GM12878 (cell line): ENCODE results near the gene PPT2. TPM values are rescaled to one million over a fixed set of nuclear protein-coding genes. Genes with fewer than 3 reads are reported as not detected.

Source experiments
- CHD2 ChIP-seq: IDR thresholded peaks from 2 replicates; pipeline ENCODE4 v1.6.1; 2011; ENCODE audit warnings: low read depth, low read length, improper control_type of control experiment, borderline replicate concordance
- CREB1 ChIP-seq: IDR thresholded peaks from 2 replicates; pipeline ENCODE4 v1.6.1; 2012; ENCODE audit warnings: low read depth, mild to moderate bottlenecking, inconsistent platforms
- CREM ChIP-seq: IDR thresholded peaks from 2 replicates; pipeline ENCODE4 v1.6.1; 2014; ENCODE audit warnings: antibody characterized with exemption, low read depth
- EGR1 ChIP-seq, 2 experiments: IDR thresholded peaks; 1 replicate in 1 of 2; 2 replicates in 1 of 2; pipeline ENCODE4 v1.6.1; 2011 to 2012; ENCODE audit warnings: low read depth in 2 of 2, low read length in 2 of 2, borderline replicate concordance in 1 of 2, mild to moderate bottlenecking in 1 of 2, moderate library complexity in 1 of 2
- EZH2 ChIP-seq: IDR thresholded peaks from 2 replicates; pipeline ENCODE4 v1.6.1; 2012; ENCODE audit warnings: low read depth, mild to moderate bottlenecking, control low read depth, inconsistent platforms, low read length, borderline replicate concordance; ENCODE audit not compliant: control insufficient read depth
- FOXK2 ChIP-seq: fragments of 450-650 bp; IDR thresholded peaks from 2 replicates; pipeline ENCODE4 v1.6.1; 2017; ENCODE audit warnings: mild to moderate bottlenecking, moderate library complexity
- JUND ChIP-seq: IDR thresholded peaks from 2 replicates; pipeline ENCODE4 v1.6.1; 2012; ENCODE audit warnings: low read depth, mild to moderate bottlenecking, low read length, improper control_type of control experiment, moderate library complexity
- KDM1A ChIP-seq: fragments of 200-600 bp; sonication (generic); IDR thresholded peaks from 2 replicates; pipeline ENCODE4 v1.6.1; 2016; ENCODE audit warnings: borderline replicate concordance
- KLF5 ChIP-seq: fragments of 450-650 bp; IDR thresholded peaks from 2 replicates; pipeline ENCODE4 v1.6.1; 2014; ENCODE audit warnings: mild to moderate bottlenecking; ENCODE audit not compliant: partially characterized antibody
- POLR2AphosphoS5 ChIP-seq: IDR thresholded peaks from 2 replicates; pipeline ENCODE4 v1.6.1; 2011; ENCODE audit warnings: mild to moderate bottlenecking, low read length, inconsistent platforms
- POU2F2 ChIP-seq: IDR thresholded peaks from 3 replicates; pipeline ENCODE4 v1.6.1; 2011; ENCODE audit warnings: low read depth, mild to moderate bottlenecking, low read length, borderline replicate concordance
- RELB ChIP-seq: fragments of 450-650 bp; IDR thresholded peaks from 2 replicates; pipeline ENCODE4 v1.6.1; 2017; ENCODE audit warnings: low read depth, mild to moderate bottlenecking, moderate library complexity
- SIX5 ChIP-seq: IDR thresholded peaks from 2 replicates; pipeline ENCODE4 v1.6.1; 2011; ENCODE audit warnings: mild to moderate bottlenecking, low read depth, low read length, moderate library complexity; ENCODE audit not compliant: severe bottlenecking
- STAT3 ChIP-seq: IDR thresholded peaks from 2 replicates; pipeline ENCODE4 v1.6.1; 2011; ENCODE audit warnings: low read depth, low read length, improper control_type of control experiment
- SUZ12 ChIP-seq: fragments of 200-600 bp; sonication (generic); IDR thresholded peaks from one replicate; pipeline ENCODE4 v1.6.1; 2018; ENCODE audit warnings: antibody characterized with exemption, mild to moderate bottlenecking; ENCODE audit not compliant: unreplicated experiment
- TAF1 ChIP-seq: IDR thresholded peaks from 2 replicates; pipeline ENCODE4 v1.6.1; 2011; ENCODE audit warnings: mild to moderate bottlenecking, low read depth, low read length, borderline replicate concordance
- YY1 ChIP-seq: IDR thresholded peaks from 2 replicates; pipeline ENCODE4 v1.6.1; 2011; ENCODE audit warnings: low read depth, mild to moderate bottlenecking, low read length
- ZBTB33 ChIP-seq: fragments of 450-650 bp; IDR thresholded peaks from 2 replicates; pipeline ENCODE4 v1.6.1; 2017; ENCODE audit warnings: mild to moderate bottlenecking
- polyA plus RNA-seq, 11 experiments: library from polyadenylated mRNA; depleted of rRNA in 4 of 11; unstranded in 6 of 11; stranded (reverse) in 5 of 11; fragments of >200 nt; fragmentation: Nextera tagmentation in 4 of 11; fragmentation: Illumina TruSeq in 1 of 11; extraction: Ambion mirVana in 4 of 11; extraction: Trizol in 1 of 11; gene quantifications; 1 replicate in 1 of 11; 2 replicates in 10 of 11; pipeline versions ENCODE4 v1.2.1 to v1.2.3, GENCODE V29; 2011 to 2016; ENCODE audit warnings: inconsistent platforms in 2 of 11, missing spikeins in 2 of 11, low read depth in 1 of 11
- total RNA-seq, 4 experiments: library from RNA; depleted of rRNA in 3 of 4; stranded (reverse); fragments of >200 nt in 3 of 4; fragmentation: Illumina TruSeq in 1 of 4; extraction: Trizol in 1 of 4; gene quantifications; 2 replicates each; pipeline versions ENCODE4 v1.2.1 to v1.2.3, GENCODE V29; 2013 to 2021
- TF ChIP-seq, protein P1 (sequence below): IDR thresholded peaks from 2 replicates; pipeline ENCODE4 v1.6.1; 2011; ENCODE audit warnings: borderline replicate concordance, low read depth, mild to moderate bottlenecking, moderate library complexity, mixed read lengths, low read length; ENCODE audit not compliant: insufficient read depth; ENCODE audit errors: extremely low read length
- TF ChIP-seq, protein P2 (sequence below): fragments of 450-650 bp; IDR thresholded peaks from 2 replicates; pipeline ENCODE4 v1.6.1; 2017; ENCODE audit warnings: mild to moderate bottlenecking, moderate library complexity

PPT2 gene
- total and polyA plus RNA-seq, 10 of the 15 experiments (the other 5 are each of a cell fraction or from before 2014, with no cell fraction given): 1.3 to 25.5 (median 5.5) TPM

GRCh38 chr6:32153564-32154513 lies at the start of gene PPT2 (continued):
- TF ChIP-seq KLF5 (peak; percentile 93), KDM1A (no peak), CHD2 (peak; percentile 95), TAF1 (no peak), POLR2AphosphoS5 (peak; percentile 21; the same call in 1 of the 2 replicates), SIX5 (no peak), JUND (peak; percentile 93), STAT3 (no peak), EZH2 (no peak), YY1 (0 out of 2 replicates have a peak, but pooled peaks have one; percentile 12), ZBTB33 (no peak), EGR1 (IDR thresholded peaks at IDR 0.05; ENCODE audit: borderline replicate concordance in 1 of 2, low read depth in 2 of 2, low read length in 2 of 2) (no peak), CREM (peak; percentile 97), RELB (0 out of 2 replicates have a peak, but pooled peaks have one; percentile 9), CREB1 (peak; percentile 97), POU2F2 (no peak), FOXK2 (peak; percentile 94), SUZ12 (no peak)
- TF ChIP-seq, protein P1, sequence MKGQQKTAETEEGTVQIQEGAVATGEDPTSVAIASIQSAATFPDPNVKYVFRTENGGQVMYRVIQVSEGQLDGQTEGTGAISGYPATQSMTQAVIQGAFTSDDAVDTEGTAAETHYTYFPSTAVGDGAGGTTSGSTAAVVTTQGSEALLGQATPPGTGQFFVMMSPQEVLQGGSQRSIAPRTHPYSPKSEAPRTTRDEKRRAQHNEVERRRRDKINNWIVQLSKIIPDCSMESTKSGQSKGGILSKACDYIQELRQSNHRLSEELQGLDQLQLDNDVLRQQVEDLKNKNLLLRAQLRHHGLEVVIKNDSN: no peak
- TF ChIP-seq, protein P2, sequence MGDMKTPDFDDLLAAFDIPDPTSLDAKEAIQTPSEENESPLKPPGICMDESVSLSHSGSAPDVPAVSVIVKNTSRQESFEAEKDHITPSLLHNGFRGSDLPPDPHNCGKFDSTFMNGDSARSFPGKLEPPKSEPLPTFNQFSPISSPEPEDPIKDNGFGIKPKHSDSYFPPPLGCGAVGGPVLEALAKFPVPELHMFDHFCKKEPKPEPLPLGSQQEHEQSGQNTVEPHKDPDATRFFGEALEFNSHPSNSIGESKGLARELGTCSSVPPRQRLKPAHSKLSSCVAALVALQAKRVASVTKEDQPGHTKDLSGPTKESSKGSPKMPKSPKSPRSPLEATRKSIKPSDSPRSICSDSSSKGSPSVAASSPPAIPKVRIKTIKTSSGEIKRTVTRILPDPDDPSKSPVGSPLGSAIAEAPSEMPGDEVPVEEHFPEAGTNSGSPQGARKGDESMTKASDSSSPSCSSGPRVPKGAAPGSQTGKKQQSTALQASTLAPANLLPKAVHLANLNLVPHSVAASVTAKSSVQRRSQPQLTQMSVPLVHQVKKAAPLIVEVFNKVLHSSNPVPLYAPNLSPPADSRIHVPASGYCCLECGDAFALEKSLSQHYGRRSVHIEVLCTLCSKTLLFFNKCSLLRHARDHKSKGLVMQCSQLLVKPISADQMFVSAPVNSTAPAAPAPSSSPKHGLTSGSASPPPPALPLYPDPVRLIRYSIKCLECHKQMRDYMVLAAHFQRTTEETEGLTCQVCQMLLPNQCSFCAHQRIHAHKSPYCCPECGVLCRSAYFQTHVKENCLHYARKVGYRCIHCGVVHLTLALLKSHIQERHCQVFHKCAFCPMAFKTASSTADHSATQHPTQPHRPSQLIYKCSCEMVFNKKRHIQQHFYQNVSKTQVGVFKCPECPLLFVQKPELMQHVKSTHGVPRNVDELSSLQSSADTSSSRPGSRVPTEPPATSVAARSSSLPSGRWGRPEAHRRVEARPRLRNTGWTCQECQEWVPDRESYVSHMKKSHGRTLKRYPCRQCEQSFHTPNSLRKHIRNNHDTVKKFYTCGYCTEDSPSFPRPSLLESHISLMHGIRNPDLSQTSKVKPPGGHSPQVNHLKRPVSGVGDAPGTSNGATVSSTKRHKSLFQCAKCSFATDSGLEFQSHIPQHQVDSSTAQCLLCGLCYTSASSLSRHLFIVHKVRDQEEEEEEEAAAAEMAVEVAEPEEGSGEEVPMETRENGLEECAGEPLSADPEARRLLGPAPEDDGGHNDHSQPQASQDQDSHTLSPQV: no peak
